Stimulated activated CD8-positive, alpha-beta memory T cell treated with anti-CD3 and anti-CD28 coated beads, Interleukin-2, amount 100 ng/mL, for 1 hour (primary cell): ENCODE measurements around the gene FGD3.
"Not testable (repeated sequence)": the region's sequence is repeated elsewhere in the genome, so short reads cannot be mapped to it uniquely, and the experiment has no call there.

Source experiments
- DNase-seq, 2 donors: peaks; one replicate each; pipeline ENCODE4 v3.0.0-alpha.2; 2020; ENCODE audit warnings: low read depth in 2 of 2

The FGD3 gene, protein sequence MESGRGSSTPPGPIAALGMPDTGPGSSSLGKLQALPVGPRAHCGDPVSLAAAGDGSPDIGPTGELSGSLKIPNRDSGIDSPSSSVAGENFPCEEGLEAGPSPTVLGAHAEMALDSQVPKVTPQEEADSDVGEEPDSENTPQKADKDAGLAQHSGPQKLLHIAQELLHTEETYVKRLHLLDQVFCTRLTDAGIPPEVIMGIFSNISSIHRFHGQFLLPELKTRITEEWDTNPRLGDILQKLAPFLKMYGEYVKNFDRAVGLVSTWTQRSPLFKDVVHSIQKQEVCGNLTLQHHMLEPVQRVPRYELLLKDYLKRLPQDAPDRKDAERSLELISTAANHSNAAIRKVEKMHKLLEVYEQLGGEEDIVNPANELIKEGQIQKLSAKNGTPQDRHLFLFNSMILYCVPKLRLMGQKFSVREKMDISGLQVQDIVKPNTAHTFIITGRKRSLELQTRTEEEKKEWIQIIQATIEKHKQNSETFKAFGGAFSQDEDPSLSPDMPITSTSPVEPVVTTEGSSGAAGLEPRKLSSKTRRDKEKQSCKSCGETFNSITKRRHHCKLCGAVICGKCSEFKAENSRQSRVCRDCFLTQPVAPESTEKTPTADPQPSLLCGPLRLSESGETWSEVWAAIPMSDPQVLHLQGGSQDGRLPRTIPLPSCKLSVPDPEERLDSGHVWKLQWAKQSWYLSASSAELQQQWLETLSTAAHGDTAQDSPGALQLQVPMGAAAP

GRCh38 chr9:92947268-92948037 lies at the start of gene FGD3:
FGD3 (plus strand) TSS chr9:92947523; CDS start chr9:92976257, 28,734 bp downstream.
- DNase-seq: no peak

- not testable (repeated sequence) for DNase-seq
Observed at GRCh38 chr9:92905137-92905536, 42.2 kb upstream of the FGD3 start.

DNA sequence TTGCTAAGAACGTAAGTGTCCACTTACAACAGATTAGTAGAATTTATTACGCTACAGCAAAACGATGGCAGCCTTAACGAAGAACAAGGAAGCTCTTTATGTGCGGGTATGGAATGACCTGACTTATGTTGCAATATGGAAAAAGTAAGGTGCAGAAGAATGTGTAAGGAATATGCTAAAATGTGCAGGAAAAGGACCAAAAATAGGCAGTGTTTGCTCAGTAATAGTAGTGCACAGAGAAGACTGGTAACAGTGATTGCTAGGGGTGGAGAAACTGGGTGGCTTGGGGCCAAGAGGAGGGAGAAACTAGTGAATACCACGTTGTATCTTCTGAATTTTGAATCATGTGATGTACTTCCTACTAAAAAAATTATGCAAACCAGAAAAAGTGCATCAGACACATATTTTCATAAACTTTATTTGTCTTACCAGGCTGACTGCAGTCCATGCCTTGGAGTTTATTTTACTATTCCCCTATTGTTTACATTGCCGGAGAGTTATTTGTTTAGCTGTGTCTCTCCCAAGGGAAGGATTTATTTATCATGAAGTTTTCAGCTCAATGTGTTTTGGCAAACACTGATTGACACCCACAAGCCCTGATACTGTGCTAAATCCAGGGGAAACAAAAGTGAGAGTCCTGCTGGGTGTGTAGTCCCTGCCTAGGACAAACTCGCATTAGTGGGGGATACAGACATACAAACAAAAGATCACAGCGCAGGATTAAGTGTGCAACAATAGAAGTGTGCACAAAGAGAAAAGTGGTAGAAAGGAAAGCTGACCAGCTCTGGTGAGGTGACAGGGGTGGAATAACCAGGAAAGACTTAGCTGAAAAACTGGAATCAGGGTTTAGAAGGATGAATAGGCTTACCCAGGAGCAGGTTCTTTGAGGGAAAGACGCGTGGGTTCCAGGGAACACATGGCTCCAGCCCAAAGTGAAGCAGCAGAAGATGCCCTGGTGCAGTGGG lies 35.5 kb upstream of the FGD3 start:
- no peak for DNase-seq

DNA sequence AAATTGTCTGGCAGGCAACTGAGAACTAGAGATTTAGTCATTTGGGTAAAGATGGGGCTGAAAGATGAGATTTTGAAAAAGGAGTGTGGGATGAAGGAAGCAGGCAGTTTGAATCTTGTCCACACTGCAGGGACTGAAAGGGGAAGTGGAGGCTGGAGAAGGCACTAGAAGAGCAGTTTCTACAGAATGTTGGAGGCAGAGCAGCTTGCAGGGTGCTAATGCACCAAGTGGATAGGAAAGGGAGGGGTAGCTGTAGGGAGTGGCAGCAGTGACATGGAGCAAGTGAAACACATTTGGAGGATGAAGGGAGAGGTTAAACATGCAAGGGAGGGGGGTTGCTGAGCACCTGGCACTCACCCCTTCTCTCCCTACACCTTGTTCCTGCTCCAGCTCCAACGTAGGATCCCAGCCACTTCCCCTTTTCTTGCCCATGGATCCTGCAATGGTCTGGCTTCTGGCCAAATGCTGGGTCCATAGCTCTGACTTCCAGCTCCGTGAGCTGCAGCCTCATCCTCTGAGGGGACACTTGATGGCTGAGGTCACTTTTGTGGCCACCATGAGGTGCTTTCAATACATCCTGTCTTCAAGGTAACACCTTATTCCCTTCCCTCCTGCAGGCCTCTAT lies 30.0 kb upstream of the FGD3 start:
- no peak for DNase-seq

GRCh38 chr9:92920437-92920836 lies 26.9 kb upstream of the FGD3 start:
- DNase-seq: no peak

GRCh38 chr9:92931606-92932005 lies 15.7 kb upstream of the FGD3 start:
- no peak for DNase-seq

GRCh38 chr9:92934321-92934720 lies 13.0 kb upstream of the FGD3 start:
- no peak for DNase-seq

- no peak for DNase-seq
Observed at GRCh38 chr9:92938025-92938424, 9.3 kb upstream of the FGD3 start.

DNA sequence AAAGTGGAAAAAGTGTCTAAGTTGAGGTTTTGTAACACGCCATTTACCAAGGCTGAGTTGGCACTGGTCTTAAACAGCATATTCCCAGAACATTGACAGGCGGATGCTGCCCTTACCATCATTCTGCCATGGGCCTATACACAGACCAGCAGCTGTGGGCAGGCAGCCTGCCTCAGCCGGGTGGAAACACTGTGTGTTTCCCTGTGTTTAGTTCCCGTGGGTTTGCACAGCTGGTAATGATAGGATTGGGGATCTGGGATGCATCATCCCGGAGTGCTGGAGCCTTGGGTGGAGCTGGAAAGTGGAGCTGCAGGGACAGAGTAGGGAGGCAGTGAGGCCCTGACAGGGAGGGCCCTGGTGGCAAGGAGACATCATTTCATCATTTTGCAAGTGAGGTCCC lies 5.5 kb upstream of the FGD3 start:
- no peak for DNase-seq

DNA sequence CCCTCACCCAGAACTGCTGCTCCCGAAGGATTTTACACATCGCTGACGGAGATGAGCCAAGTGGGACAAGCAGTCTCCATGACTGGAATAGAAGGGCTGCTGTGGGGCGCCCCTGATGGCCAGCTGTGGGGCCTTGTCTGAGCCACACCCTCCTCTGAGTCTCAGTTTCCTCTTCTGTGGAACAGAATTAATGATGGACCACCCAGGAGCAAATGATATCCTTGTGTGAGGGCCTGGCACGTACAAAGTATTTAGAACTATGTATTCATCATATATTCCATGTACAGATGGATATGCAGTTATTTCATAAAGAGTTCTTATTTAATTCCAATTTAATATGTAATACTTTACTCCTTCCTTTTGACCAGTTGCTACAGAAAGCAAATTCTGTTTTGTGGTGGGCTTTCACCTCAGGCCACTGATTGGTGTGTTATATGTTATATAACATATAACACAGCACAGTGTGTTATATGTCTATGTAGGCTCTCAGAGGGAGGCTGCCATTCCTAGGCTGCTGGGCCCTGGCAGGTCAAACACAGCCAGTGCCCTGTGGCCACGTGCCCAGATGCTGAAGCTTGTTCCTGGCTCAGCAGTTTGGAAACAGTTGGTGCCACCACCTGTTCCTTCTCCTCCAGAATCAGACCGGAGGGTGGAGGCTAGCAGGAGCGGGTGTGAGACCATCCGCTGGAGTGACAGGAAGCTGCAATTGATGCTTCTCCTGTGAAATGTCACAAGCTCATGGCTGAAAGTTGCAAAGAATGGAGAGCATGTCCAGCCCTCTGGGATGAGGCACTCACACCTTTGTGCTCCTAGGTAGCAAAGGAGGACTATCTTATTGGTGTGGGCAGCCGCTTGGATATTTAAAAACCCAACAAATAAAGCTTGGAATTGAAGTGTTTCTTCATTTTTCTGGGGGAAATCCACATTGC lies 4.4 kb upstream of the FGD3 start:
- DNase-seq: no peak

DNA sequence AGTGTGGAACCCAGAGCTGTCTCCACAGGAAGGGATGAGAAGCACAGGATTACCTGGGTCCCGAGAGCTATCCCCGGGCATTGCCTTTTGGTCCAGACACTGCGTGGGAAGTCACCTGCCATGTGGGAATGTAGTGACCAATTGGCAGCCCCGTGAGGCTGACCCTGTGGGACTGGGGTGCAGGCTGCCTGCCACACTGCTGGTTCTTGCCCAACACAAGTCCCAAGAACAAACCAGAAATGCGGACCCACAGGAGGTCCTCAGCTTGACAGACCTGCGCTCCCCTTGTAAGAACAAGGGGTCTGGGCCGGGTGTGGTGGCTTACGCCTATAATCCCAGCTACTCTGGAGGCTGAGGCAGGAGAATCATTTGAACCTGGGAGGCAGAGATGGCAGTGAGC lies 2.4 kb upstream of the FGD3 start:
- no peak for DNase-seq

DNA sequence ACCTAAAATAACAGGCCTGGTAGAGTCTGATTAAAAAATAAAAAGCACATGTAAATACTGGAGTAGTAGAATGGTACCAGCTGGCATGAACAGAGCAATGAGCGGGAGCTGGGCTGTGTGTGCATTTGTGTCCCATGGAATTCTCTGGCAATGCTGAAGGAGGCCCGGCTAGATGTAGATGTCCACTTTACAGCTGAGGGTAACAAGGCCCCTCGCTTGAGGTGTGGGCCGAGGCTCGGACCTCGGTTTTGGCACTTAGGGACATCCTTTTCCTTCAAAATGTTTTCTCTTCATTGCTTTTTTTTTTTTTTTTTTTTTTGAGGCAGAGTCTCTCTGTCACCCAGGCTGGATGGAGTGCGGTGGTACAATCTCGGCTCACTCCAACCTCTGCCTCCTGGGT lies 1.5 kb upstream of the FGD3 start:
- DNase-seq: no peak

- no peak for DNase-seq
Observed at GRCh38 chr9:92948038-92948534, 763 bp downstream of the FGD3 start.

GRCh38 chr9:92948632-92949031 lies 1.3 kb downstream of the FGD3 start:
- DNase-seq: no peak

DNA sequence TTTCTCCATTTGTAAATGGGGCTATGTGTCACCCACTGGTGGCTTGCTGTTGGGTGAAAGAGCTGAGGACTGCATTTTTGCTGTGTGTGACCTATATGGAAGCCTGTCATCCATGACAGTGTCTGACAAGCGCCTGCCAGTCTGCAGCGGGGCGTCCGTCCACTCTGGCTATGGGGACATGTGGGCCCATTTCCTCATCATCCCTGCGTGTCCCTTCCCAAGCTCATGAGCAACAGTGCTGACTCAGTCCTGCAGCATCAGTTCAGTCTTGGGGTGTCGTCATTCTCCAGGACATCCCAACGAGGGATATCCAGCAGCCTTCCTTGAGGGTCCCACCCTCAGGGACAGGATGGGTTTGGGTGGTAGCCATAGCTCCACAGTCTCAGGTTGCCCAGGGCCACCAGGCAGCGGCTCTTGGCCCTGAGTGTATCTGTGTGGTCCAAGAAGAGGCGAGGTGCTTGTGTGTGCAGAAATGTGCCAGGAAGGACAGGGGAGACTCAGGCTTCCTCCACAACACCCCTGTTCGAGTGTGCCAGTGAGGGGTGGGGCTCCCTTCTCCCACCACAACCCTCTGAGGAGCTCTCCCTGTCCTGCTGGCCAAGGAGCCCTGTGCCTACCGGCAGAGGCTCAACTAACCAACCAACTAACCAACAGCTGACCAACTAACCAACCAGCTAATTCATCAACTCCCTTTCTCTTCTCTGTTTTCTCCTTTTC lies 2.1 kb downstream of the FGD3 start:
- DNase-seq: no peak

- no peak for DNase-seq
Observed at GRCh38 chr9:92950359-92950955, 3.1 kb downstream of the FGD3 start.

DNA sequence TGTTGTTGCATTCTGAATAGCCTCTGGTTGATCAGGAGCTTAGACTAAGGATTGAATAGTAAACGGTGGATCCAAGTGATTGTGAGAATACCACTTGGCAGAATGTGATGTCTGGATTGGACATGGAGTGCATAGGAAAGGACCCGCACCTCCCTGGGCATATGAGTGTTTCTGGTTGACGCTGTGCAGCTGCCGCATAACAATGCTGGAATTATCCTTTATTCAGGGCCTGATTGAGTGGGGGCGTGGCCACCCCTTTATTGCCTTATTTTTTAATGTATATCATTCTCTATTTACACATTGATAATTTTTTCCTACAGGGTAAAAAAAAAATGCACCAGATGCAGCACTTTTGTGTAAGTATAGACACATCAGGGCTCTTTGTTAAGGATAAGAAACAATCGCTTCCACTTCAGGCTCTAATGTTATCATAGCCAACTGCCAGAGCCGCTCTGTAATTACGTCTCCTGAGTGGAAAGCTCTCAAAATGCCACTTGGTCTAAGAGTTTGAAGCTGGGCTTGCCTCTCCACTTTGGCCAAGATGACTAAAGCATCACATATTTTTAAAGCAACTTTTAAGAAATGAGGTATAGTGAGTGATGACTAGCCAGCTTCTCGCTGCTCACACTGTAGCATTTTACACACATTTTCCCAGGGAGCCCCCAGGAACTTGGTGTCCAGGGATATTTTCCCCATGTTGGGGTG lies 5.7 kb downstream of the FGD3 start:
- no peak for DNase-seq
